Thoracic aorta (tissue), 2 donors: ENCODE data around the gene LZTR1. TPM values are rescaled to one million over a fixed set of nuclear protein-coding genes. Genes with fewer than 3 reads are reported as not detected.

Experiments
- ATAC-seq: fragments of 150-250 bp; one replicate; pipeline ENCODE4 v1.8.0; 2017; ENCODE audit warnings: low read depth; ENCODE audit not compliant: insufficient number of reproducible peaks, low FRiP score
- DNase-seq: peaks from one replicate; pipeline ENCODE4 v3.0.0-alpha.2; 2020; ENCODE audit warnings: low spot score
- H3K27ac ChIP-seq, 2 donors: fragments of 200-600 bp; sonication (generic); 1 replicate in 1 of 2; 2 replicates in 1 of 2; pipeline ENCODE4 v1.5.1; 2016; ENCODE audit warnings: mild to moderate bottlenecking in 2 of 2, moderate library complexity in 2 of 2
- H3K27me3 ChIP-seq: fragments of 200-600 bp; sonication (generic); replicated peaks from 2 replicates; pipeline ENCODE4 v1.6.0; 2016; ENCODE audit warnings: mild to moderate bottlenecking; ENCODE audit not compliant: insufficient read depth
- H3K36me3 ChIP-seq: fragments of 200-600 bp; sonication (generic); one replicate; pipeline ENCODE4 v1.5.1; 2016
- H3K4me1 ChIP-seq, 2 donors: fragments of 200-600 bp; sonication (generic); 1 replicate in 1 of 2; 2 replicates in 1 of 2; pipeline versions ENCODE4 v1.5.1 to v1.6.0; 2016; ENCODE audit warnings: low read depth in 2 of 2, mild to moderate bottlenecking in 1 of 2; ENCODE audit not compliant: control insufficient read depth in 1 of 2
- H3K4me3 ChIP-seq: fragments of 200-600 bp; sonication (generic); 2 replicates; pipeline ENCODE4 v1.5.1; 2016; ENCODE audit warnings: mild to moderate bottlenecking
- H3K9me3 ChIP-seq: fragments of 200-600 bp; sonication (generic); 2 replicates; pipeline ENCODE4 v1.5.1; 2016
- total RNA-seq, 2 donors: library from RNA; depleted of rRNA; stranded (reverse); fragments of >200 nt; gene quantifications; one replicate each; pipeline versions ENCODE4 v1.1.0 to v1.2.3, GENCODE V29; 2016
- TF ChIP-seq, protein P1 (sequence below): fragments of 200-600 bp; sonication (generic); IDR thresholded peaks from one replicate; pipeline ENCODE4 v1.5.1; 2019; ENCODE audit warnings: antibody characterized with exemption

LZTR1 gene
- total RNA-seq, 2 donors from 2014 or later, result 96.2 to 105 TPM

DNA sequence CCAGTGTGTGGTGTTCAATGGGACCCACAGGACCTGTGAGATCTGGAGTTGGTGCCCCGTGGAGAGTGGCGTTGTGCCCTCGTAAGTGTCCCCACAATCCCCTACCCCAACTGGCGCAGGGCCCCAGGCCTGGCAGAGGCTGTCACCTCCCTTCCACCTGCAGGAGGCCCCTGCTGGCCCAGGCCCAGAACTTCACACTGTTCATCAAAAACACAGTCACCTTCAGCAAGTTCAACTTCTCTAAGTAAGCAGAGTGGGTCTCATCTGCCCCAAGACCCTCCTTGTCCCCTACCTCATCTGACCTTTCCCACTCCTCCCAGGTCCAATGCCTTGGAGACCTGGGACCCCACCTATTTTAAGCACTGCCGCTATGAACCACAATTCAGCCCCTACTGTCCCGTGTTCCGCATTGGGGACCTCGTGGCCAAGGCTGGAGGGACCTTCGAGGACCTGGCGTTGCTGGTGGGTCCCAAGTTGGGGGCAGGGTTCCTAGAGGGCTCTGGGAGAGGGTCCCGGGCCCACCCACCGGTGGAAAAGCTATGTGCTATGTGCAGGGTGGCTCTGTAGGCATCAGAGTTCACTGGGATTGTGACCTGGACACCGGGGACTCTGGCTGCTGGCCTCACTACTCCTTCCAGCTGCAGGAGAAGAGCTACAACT, 41.0 kb downstream of the LZTR1 start:
- H3K36me3 ChIP-seq, result no peaks in the 10 kb centered on the region
- ATAC-seq, result no peak
- no peaks in the 10 kb centered on the region for H3K9me3 ChIP-seq
- TF ChIP-seq, protein P1, sequence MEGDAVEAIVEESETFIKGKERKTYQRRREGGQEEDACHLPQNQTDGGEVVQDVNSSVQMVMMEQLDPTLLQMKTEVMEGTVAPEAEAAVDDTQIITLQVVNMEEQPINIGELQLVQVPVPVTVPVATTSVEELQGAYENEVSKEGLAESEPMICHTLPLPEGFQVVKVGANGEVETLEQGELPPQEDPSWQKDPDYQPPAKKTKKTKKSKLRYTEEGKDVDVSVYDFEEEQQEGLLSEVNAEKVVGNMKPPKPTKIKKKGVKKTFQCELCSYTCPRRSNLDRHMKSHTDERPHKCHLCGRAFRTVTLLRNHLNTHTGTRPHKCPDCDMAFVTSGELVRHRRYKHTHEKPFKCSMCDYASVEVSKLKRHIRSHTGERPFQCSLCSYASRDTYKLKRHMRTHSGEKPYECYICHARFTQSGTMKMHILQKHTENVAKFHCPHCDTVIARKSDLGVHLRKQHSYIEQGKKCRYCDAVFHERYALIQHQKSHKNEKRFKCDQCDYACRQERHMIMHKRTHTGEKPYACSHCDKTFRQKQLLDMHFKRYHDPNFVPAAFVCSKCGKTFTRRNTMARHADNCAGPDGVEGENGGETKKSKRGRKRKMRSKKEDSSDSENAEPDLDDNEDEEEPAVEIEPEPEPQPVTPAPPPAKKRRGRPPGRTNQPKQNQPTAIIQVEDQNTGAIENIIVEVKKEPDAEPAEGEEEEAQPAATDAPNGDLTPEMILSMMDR, result no peak
- DNase-seq, result no peak
- H3K27me3 ChIP-seq, result no peaks in the 10 kb centered on the region
- no peaks in the 10 kb centered on the region for H3K4me1 ChIP-seq
- no peak overlapping the region for H3K27ac ChIP-seq
- no peak overlapping the region for H3K4me3 ChIP-seq

DNA sequence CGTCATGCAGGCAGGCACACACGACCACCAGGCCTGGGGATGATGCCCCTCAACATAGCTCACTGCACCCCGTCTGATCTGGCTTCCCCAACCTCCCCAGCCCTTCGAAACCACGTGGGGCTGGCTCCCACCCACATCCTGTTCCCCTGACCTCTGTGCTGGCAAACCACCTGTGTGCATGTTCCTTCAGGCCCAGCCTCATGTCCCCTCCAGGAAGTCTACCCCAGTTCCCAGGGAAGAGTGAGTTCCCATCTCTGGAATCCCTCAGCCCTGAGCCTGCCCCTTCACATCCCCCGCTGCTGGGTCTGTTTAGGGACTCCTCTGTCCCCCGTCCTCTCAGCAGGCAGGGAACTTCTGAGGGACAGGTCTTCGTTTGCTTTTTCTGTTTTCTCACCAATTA, 43.2 kb downstream of the LZTR1 start:
- Histone ChIP-seq H3K4me1 (no peaks in the 10 kb centered on the region), H3K9me3 (no peaks in the 10 kb centered on the region), H3K36me3 (no peaks in the 10 kb centered on the region), H3K4me3 (no peak overlapping the region), H3K27me3 (no peaks in the 10 kb centered on the region), H3K27ac (no peak overlapping the region)
- TF ChIP-seq, protein P1, result no peak
- DNase-seq (no peak), ATAC-seq (no peak)

DNA sequence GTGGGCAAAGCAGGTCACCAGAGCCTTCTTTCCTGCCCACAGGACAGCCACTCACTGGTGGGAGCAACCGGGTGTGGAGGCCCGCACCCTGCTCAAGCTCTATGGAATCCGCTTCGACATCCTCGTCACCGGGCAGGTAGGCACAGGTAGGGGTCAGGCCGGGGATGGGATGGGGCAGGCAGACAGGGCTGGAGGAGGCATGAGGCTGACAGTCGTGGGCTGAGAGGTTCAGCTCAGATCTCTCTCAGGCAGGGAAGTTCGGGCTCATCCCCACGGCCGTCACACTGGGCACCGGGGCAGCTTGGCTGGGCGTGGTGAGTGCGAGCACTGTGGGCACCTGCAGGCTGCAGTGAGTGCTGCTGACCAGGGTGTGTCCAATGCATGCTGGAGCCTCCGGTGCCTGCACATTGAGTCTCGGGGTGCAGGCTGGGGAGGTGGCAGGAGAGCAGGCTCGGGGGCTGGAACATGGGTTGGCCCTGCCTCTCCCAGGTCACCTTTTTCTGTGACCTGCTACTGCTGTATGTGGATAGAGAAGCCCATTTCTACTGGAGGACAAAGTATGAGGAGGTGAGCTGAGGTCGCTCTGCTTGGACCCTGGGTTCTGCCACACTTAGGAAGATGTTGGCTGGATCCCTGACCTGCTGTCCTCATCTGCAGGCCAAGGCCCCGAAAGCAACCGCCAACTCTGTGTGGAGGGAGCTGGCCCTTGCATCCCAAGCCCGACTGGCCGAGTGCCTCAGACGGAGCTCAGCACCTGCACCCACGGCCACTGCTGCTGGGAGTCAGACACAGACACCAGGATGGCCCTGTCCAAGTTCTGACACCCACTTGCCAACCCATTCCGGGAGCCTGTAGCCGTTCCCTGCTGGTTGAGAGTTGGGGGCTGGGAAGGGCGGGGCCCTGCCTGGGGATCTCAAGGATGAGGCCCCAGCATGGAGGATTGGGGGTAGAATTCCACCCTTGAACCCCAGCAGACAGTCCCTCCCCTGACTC, 44.0 kb downstream of the LZTR1 start:
- H3K4me3 ChIP-seq, result no peak overlapping the region
- no peaks in the 10 kb centered on the region for H3K9me3 ChIP-seq
- H3K4me1 ChIP-seq, result no peaks in the 10 kb centered on the region
- H3K27ac ChIP-seq, result no peak overlapping the region
- no peaks in the 10 kb centered on the region for H3K36me3 ChIP-seq
- no peaks in the 10 kb centered on the region for H3K27me3 ChIP-seq
- ATAC-seq (no peak), DNase-seq (no peak)
- TF ChIP-seq, protein P1, result no peak

DNA sequence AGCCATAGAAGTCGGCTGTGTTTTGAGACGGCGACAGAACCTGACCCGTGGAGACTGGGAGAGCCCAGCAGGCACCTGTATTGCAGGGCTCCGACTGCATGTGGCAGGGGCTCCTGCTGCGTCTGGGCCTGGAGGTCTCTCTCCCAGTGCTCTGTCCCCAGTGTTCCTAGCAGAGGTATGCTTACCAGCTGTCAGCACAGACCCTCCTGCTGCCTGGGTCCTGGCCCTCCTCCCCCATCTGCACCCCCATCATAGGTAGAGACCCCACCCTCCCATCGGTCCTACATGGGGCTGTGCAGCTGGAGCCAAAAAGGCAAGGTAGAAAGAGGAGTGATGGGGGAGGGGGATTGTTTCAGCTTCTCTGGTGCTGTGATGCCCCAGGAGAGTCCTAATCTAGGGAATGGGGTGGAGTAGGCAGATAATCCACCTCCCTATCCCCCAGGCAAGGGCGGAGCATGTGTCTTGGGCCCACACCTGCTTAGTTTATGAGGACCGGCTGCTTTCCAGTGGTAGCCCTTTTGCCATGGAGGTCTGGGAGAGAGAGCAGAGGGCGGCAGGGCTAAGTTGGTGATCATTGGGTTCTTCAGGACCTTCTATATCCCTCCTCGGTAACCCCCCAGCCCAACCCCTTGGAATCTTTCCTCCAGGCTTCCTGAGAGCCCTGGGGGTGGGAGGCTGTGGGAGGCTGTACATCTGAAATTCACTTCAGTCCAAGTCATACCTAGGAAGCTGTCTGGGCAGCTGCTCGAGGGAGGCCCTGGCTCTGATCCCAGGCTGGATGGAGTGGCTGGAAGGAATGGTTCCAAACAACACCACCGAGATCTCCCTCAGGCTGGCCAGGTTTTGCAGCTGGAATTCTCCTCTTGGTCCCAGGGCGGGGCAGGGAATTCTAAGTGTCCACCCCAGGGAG, 44.9 kb downstream of the LZTR1 start:
- H3K9me3 ChIP-seq, result no peaks in the 10 kb centered on the region
- no peak overlapping the region for H3K4me3 ChIP-seq
- DNase-seq, result no peak
- no peaks in the 10 kb centered on the region for H3K4me1 ChIP-seq
- H3K27ac ChIP-seq, result no peak overlapping the region
- no peak for ATAC-seq
- H3K36me3 ChIP-seq, result no peaks in the 10 kb centered on the region
- TF ChIP-seq, protein P1, result no peak
- no peaks in the 10 kb centered on the region for H3K27me3 ChIP-seq
